Osteoblast (primary cell): Measurements from ENCODE around the gene CACNA1C. TPM values are rescaled to one million over a fixed set of nuclear protein-coding genes. Genes with fewer than 3 reads are reported as not detected.

Experiments used
- DNase-seq: peaks from one replicate; pipeline ENCODE4 v3.0.0; 2011; ENCODE audit warnings: low spot score, mixed read lengths; ENCODE audit not compliant: insufficient read length; ENCODE audit errors: missing footprints
- H2AFZ ChIP-seq: 2 replicates; pipeline ENCODE4 v1.6.0; 2011; ENCODE audit warnings: mild to moderate bottlenecking, low read length
- H3K27ac ChIP-seq: 2 replicates; pipeline ENCODE4 v1.5.1; 2011; ENCODE audit warnings: mild to moderate bottlenecking, low read depth, low read length, moderate library complexity
- H3K27me3 ChIP-seq: 2 replicates; pipeline ENCODE4 v1.6.0; 2012; ENCODE audit warnings: mild to moderate bottlenecking, control low read depth, inconsistent platforms, low read length, moderate library complexity; ENCODE audit not compliant: insufficient read depth
- H3K36me3 ChIP-seq: 2 replicates; pipeline ENCODE4 v1.5.1; 2011; ENCODE audit warnings: mild to moderate bottlenecking, low read length, control low read depth, moderate library complexity; ENCODE audit not compliant: insufficient read depth
- H3K4me1 ChIP-seq: 2 replicates; pipeline ENCODE4 v1.5.1; 2011; ENCODE audit warnings: mild to moderate bottlenecking, low read length, control low read depth, moderate library complexity; ENCODE audit not compliant: insufficient read depth
- H3K4me2 ChIP-seq: 2 replicates; pipeline ENCODE4 v1.6.0; 2011; ENCODE audit warnings: mild to moderate bottlenecking, low read length; ENCODE audit not compliant: insufficient read depth
- H3K4me3 ChIP-seq: fragments of 200-600 bp; sonication (generic); 3 replicates; pipeline ENCODE4 v1.5.1; 2012; ENCODE audit warnings: mild to moderate bottlenecking, low read length, inconsistent platforms; ENCODE audit not compliant: insufficient read depth
- H3K79me2 ChIP-seq: 2 replicates; pipeline ENCODE4 v1.6.0; 2012; ENCODE audit warnings: mild to moderate bottlenecking, low read length, control low read depth, inconsistent platforms; ENCODE audit not compliant: insufficient read depth
- H3K9me3 ChIP-seq: 2 replicates; pipeline ENCODE4 v1.5.1; 2011; ENCODE audit warnings: low read depth, low read length, control low read depth
- H4K20me1 ChIP-seq: 2 replicates; pipeline ENCODE4 v1.6.0; 2012; ENCODE audit warnings: mild to moderate bottlenecking, low read length, control low read depth; ENCODE audit not compliant: insufficient read depth
- total RNA-seq: library from RNA; depleted of rRNA; stranded (reverse); fragments of >200 nt; gene quantifications from 2 replicates; pipeline ENCODE4 v1.2.3, GENCODE V29; 2012
- TF ChIP-seq, protein P1 (sequence below): IDR thresholded peaks from 2 replicates; pipeline ENCODE4 v1.5.1; 2011; ENCODE audit warnings: mild to moderate bottlenecking, low read depth, low read length, moderate library complexity; ENCODE audit errors: extremely low read depth

The CACNA1C gene
- total RNA-seq, 1 donor: 19.2 TPM

DNA sequence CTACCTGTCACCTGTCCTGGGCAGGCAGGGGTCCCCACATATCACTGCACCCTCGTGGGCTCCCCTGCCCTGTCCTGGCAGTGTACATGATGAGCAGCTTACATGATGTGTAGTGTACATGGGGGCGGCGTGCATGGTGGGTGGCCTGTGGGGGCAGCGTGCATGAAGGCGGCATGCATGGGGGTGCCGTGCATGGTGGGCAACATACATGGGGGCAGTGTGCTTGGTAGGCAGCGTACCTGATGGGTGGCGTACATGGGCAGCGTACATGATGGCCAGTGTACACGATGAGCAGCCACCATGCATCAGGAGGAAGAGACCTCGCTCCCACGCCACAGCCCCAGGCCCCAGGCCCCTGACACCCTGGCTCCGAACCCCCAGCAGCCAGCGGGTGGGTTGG lies 266.3 kb downstream of the CACNA1C start:
- no peak overlapping the region for H3K27ac ChIP-seq
- H3K36me3 ChIP-seq: peaks cover 2% of the 10 kb centered on the region
- H4K20me1 ChIP-seq: peaks cover 15% of the 10 kb centered on the region
- DNase-seq: no peak
- no peak overlapping the region for H3K4me3 ChIP-seq
- no peaks in the 10 kb centered on the region for H3K79me2 ChIP-seq
- TF ChIP-seq, protein P1, sequence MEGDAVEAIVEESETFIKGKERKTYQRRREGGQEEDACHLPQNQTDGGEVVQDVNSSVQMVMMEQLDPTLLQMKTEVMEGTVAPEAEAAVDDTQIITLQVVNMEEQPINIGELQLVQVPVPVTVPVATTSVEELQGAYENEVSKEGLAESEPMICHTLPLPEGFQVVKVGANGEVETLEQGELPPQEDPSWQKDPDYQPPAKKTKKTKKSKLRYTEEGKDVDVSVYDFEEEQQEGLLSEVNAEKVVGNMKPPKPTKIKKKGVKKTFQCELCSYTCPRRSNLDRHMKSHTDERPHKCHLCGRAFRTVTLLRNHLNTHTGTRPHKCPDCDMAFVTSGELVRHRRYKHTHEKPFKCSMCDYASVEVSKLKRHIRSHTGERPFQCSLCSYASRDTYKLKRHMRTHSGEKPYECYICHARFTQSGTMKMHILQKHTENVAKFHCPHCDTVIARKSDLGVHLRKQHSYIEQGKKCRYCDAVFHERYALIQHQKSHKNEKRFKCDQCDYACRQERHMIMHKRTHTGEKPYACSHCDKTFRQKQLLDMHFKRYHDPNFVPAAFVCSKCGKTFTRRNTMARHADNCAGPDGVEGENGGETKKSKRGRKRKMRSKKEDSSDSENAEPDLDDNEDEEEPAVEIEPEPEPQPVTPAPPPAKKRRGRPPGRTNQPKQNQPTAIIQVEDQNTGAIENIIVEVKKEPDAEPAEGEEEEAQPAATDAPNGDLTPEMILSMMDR: no peak
- no peaks in the 10 kb centered on the region for H3K9me3 ChIP-seq
- peaks cover 19% of the 10 kb centered on the region for H3K4me1 ChIP-seq
- no peak overlapping the region for H2AFZ ChIP-seq
- no peak overlapping the region for H3K4me2 ChIP-seq
- H3K27me3 ChIP-seq: no peaks in the 10 kb centered on the region

DNA sequence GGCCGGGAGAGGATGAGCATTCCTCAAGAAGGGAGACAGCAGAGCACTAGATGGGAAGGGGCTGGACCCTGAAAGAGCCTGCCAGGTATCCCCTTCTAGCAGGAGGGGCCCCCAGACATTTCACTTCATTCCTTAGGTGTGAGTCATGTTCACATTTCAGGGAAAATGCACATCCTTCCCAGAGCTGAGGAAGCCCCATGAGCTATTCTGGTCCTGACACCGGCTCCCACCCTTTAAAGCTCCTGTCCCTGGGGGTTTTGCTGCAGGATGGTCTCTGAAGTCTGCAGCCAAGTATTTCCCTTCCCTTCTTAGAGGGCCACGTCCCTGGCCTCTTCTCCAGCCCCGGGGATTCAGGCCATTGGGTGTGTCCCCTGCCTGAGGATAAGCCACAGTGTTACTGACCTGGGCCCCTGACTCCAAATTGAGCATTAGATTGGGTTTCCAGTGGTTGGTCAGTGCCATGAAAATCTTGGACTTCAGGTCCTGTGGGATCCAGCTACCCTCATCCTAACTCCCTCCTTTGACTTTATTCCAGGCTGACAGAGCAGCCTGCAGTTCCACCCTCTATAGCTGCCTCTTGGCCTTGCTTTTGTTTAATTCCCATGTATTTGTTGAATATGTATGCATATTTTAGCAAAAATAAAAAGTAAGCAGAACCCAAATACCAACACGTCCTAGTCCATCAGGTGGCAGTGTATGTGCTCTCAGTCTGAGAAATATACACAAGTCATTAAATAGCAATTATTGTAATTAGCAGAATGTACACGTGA lies 267.1 kb downstream of the CACNA1C start:
- no peaks in the 10 kb centered on the region for H3K9me3 ChIP-seq
- TF ChIP-seq, protein P1: no peak
- H2AFZ ChIP-seq: no peak overlapping the region
- H3K79me2 ChIP-seq: no peaks in the 10 kb centered on the region
- no peaks in the 10 kb centered on the region for H3K27me3 ChIP-seq
- DNase-seq: no peak
- peaks cover 19% of the 10 kb centered on the region for H3K4me1 ChIP-seq
- peak overlapping the region; percentile 17 for H3K27ac ChIP-seq
- H3K4me2 ChIP-seq: no peak overlapping the region
- peaks cover 15% of the 10 kb centered on the region for H4K20me1 ChIP-seq
- peaks cover 2% of the 10 kb centered on the region for H3K36me3 ChIP-seq
- H3K4me3 ChIP-seq: no peak overlapping the region

DNA sequence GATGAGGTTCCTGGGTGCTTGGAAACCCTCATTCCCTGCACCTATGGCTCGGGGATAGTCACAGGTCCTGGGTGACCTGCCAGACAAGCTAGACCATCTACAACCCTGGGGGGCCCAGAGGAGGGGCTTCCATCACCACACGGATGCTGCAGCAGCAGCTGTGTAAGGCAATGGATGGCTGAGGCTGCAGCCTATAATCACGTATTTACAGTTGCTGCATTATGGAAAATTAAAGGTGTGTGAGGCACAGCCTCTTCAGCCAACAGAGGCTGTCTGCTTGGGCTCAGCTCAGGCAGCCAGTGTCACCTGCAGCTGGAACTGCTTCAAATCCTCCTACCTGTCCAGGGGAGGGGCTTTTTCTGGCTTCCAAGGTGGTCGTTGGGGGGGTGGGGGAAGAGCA lies 268.1 kb downstream of the CACNA1C start:
- Histone ChIP-seq H4K20me1 (peaks cover 15% of the 10 kb centered on the region), H3K36me3 (no peaks in the 10 kb centered on the region), H3K4me2 (no peak overlapping the region), H2AFZ (no peak overlapping the region), H3K79me2 (no peaks in the 10 kb centered on the region), H3K27me3 (no peaks in the 10 kb centered on the region), H3K4me3 (no peak overlapping the region), H3K27ac (no peak overlapping the region), H3K4me1 (peaks cover 19% of the 10 kb centered on the region), H3K9me3 (no peaks in the 10 kb centered on the region)
- TF ChIP-seq, protein P1: no peak
- DNase-seq: no peak

DNA sequence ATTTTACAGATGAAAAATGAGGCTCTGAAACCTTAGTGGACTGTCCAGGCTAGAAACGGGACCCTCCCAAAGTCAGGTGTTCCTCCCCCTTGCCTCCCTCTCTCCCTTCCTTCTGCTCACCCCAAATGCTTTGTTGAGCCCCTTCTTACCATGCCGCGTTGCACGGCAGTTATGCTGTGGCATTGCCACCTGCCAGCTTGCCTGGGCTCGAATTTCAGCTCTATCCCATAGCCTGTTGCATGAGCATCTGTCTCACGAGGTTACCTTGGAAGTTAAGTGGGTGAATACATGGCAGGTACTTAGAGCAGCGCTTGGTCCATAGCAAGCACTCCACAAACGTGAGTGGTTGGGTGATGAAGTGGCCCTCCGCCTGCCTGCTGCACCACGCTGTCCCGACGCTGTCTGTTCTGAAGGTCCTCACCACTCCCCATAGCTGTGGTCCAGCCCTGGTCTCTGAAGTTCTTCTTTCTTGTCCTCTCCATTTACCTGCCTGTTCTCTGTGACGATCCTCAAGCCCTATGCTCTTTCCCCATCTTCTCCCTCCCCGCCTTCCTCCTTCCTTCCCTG lies 269.9 kb downstream of the CACNA1C start:
- Histone ChIP-seq H3K27ac (no peak overlapping the region), H3K27me3 (no peaks in the 10 kb centered on the region), H4K20me1 (peaks cover 15% of the 10 kb centered on the region), H3K9me3 (no peaks in the 10 kb centered on the region), H2AFZ (no peak overlapping the region), H3K4me3 (no peak overlapping the region), H3K36me3 (no peaks in the 10 kb centered on the region), H3K4me1 (peaks cover 19% of the 10 kb centered on the region), H3K4me2 (no peak overlapping the region), H3K79me2 (no peaks in the 10 kb centered on the region)
- TF ChIP-seq, protein P1: no peak
- no peak for DNase-seq
